Left lobe of liver (tissue), 2 donors: ENCODE results near the gene INPP5A. TPM values are rescaled to one million over a fixed set of nuclear protein-coding genes. Genes with fewer than 3 reads are reported as not detected.

Experiments used
- ATAC-seq: fragments of 200-7000 bp; cut with Tn5 transposase; one replicate; pipeline ENCODE4 v1.9.1; 2020; ENCODE audit warnings: mild to moderate bottlenecking, moderate library complexity
- DNase-seq: peaks from one replicate; pipeline ENCODE4 v3.0.0-alpha.2; 2020; ENCODE audit warnings: low spot score
- total RNA-seq: library from RNA; stranded (reverse); gene quantifications from one replicate; pipeline ENCODE4 v1.2.1, GENCODE V29; 2021
- donor health status: DM: no; HTN: no; CAD: no; lungs with moderate emphysema.
- donor health status: DM: no; HTN: yes; CAD: no.

INPP5A gene
- total RNA-seq, 1 donor from 2014 or later, result 18.3 TPM

- DNase-seq, result no peak
- ATAC-seq, result no peak
These were observed 173.4 kb downstream of the INPP5A start for GRCh38 chr10:132710746-132711612.

GRCh38 chr10:132711613-132712121 lies 174.1 kb downstream of the INPP5A start:
- DNase-seq (no peak), ATAC-seq (no peak)

GRCh38 chr10:132712291-132712690 lies 174.7 kb downstream of the INPP5A start:
- ATAC-seq, result no peak
- DNase-seq, result no peak

GRCh38 chr10:132712743-132713142 lies 175.2 kb downstream of the INPP5A start:
- DNase-seq, result no peak
- ATAC-seq, result no peak

GRCh38 chr10:132713421-132714095 lies 176.0 kb downstream of the INPP5A start:
- no peak for DNase-seq

GRCh38 chr10:132714096-132714985 lies 176.8 kb downstream of the INPP5A start:
- DNase-seq (no peak), ATAC-seq (no peak)

More at GRCh38 chr10:132713421-132714095, 176.0 kb downstream of the INPP5A start:
- ATAC-seq, result no peak

GRCh38 chr10:132714986-132715775 lies 177.6 kb downstream of the INPP5A start:
- DNase-seq, result no peak

GRCh38 chr10:132715776-132716680 lies 178.4 kb downstream of the INPP5A start:
- DNase-seq (no peak), ATAC-seq (no peak)

More at GRCh38 chr10:132714986-132715775, 177.6 kb downstream of the INPP5A start:
- no peak for ATAC-seq

- DNase-seq, result no peak
- ATAC-seq, result no peak
These were observed 179.3 kb downstream of the INPP5A start for GRCh38 chr10:132716691-132717490.

- ATAC-seq (no peak), DNase-seq (no peak)
These were observed 184.1 kb downstream of the INPP5A start for GRCh38 chr10:132721725-132722124.

- ATAC-seq (no peak), DNase-seq (no peak)
These were observed 185.1 kb downstream of the INPP5A start for GRCh38 chr10:132722394-132723329.

GRCh38 chr10:132723330-132723970 lies 185.9 kb downstream of the INPP5A start:
- no peak for DNase-seq
- ATAC-seq, result no peak

GRCh38 chr10:132724446-132724845 lies 186.9 kb downstream of the INPP5A start:
- DNase-seq (no peak), ATAC-seq (no peak)

GRCh38 chr10:132725202-132725601 lies 187.6 kb downstream of the INPP5A start:
- DNase-seq, result no peak
- ATAC-seq, result no peak

- DNase-seq, result no peak
- ATAC-seq, result no peak
These were observed 188.6 kb downstream of the INPP5A start for GRCh38 chr10:132726194-132726593.

- ATAC-seq (no peak), DNase-seq (no peak)
These were observed 189.4 kb downstream of the INPP5A start for GRCh38 chr10:132726951-132727350.

GRCh38 chr10:132727411-132727810 lies 189.8 kb downstream of the INPP5A start:
- no peak for DNase-seq
- ATAC-seq, result no peak
